Nucleus accumbens (tissue), 56 donors: ENCODE measurements around the gene LRIT1.
A peak's percentile ranks its signal among the peaks of the same experiment; 100 is the strongest.
"Not testable (repeated sequence)": the region's sequence is repeated elsewhere in the genome, so short reads cannot be mapped to it uniquely, and the experiment has no call there.

ENCODE experiments used
- DNase-seq, 56 donors: peaks; one replicate each; lab custom pipeline; 2025; lab: John Stamatoyannopoulos, UW

The LRIT1 gene, protein sequence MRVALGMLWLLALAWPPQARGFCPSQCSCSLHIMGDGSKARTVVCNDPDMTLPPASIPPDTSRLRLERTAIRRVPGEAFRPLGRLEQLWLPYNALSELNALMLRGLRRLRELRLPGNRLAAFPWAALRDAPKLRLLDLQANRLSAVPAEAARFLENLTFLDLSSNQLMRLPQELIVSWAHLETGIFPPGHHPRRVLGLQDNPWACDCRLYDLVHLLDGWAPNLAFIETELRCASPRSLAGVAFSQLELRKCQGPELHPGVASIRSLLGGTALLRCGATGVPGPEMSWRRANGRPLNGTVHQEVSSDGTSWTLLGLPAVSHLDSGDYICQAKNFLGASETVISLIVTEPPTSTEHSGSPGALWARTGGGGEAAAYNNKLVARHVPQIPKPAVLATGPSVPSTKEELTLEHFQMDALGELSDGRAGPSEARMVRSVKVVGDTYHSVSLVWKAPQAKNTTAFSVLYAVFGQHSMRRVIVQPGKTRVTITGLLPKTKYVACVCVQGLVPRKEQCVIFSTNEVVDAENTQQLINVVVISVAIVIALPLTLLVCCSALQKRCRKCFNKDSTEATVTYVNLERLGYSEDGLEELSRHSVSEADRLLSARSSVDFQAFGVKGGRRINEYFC

DNA sequence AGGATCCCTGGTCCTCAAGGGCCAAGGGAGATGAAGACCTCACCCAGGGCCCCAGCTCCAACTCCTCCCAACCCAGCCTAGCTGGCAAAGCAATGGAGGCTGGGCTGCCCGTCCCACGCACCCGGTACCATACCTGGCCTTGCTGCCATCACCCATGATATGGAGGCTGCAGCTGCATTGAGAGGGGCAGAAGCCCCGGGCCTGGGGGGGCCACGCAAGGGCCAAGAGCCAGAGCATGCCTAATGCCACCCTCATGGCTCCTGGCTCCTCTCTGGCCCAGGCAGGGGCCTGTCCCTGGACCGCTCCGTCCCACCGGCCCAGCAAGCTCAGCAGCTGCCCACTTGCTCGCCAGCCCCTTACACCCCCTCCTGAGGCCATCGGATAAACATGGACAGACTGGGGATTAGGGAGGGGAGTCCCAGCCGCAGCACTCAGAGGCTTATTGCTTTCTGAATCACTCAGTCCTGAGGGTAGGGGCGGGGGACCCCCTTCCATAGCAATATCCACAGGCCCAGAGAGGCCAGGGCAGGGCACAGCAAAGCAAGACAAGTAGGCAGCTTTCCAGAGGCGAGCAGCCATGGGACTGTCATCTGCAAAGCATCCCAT, at the start of gene LRIT1:
Gene LRIT1 (minus strand): TSS at position 362 of the 606 bp plus-strand sequence. CDS start 107 bp downstream, at position 255.
- DNase-seq = no peak

DNA sequence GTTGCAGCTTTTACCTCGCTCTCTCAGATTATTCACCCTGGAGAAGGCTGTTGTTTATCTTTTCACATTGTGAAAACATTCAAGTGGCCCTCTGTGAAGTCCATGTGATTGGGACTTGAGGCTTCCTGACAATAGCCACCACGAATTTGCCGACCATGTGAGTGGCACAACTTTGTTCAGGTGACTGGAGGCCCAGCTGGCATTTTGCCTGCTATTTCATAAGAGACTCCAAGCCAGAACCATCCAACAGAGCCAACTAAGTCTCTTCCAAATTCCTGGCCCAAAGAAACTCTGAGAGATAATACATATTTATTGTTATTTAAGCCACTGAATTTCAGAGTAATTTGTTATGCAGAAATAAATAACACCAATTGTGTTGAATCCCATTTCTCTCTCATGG, 48.9 kb upstream of the LRIT1 start:
- no peak for DNase-seq

DNA sequence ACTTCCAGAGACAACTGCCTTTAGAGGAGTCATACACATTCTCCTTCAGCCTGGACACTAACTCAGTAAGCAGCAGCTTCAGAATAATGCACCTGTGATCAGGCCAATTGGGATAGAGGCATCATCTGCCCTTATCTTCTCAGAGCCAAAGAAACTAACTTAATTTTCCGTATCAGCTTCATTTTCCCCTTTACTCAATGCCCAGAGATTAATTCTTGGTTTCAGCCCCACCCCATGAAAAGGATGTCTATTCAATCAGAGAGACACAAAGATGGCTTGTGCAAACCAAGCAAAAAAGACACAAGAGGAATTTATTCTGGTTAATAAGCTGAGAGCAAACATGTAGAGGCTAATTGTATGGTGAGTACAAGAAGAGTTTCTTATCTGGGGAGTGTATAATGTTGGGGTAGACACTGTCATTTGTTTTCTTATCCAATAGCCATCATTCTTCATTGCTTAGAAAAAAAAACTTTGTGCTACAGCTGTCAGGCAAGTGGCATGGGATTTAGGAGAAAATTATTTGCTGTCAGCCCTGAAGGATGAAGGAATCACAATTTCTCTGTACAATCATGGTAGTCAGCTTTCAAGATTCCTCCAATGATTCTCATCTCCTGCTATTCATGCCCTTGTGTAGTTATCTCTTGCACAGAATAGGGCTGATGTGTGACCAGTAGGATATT, 48.3 kb upstream of the LRIT1 start:
- DNase-seq = no peak

DNA sequence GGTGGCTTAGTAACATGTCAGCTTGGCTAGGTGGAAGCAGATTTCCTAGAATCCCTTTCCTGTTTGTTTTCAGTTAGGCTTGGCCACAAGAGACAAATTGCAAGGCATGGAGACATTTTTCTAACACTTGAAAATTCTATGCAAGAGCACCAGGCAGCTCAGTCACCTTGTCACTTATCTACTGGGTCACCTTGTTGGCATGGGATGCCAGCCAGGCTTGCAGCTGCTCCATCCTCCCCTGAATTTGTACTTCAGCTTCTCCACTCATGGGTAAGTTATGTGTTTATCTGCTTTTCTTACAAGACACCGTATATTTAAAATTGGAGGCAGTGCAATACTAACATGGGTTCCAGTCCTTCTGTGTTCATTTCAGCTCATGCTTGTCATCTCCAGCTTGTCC, 46.8 kb upstream of the LRIT1 start:
- no peak for DNase-seq

DNA sequence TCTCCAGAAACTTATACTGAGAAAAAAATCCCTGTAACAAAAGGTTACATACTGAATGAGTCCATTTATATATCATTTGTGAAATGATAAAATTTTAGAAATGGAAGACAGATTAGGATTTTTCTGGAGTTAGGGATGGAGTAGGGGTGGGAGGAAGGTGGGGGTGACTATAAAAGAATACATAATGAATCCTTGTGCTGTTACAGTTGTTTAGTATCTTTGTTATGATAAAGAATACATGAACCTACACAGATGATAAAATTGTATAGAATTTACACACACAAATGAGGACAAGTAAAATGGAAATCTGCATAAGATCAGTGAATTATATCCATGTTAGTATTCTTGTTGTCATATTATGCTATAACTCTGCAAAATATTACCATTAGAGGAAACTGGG, 45.3 kb upstream of the LRIT1 start:
- no peak for DNase-seq

DNA sequence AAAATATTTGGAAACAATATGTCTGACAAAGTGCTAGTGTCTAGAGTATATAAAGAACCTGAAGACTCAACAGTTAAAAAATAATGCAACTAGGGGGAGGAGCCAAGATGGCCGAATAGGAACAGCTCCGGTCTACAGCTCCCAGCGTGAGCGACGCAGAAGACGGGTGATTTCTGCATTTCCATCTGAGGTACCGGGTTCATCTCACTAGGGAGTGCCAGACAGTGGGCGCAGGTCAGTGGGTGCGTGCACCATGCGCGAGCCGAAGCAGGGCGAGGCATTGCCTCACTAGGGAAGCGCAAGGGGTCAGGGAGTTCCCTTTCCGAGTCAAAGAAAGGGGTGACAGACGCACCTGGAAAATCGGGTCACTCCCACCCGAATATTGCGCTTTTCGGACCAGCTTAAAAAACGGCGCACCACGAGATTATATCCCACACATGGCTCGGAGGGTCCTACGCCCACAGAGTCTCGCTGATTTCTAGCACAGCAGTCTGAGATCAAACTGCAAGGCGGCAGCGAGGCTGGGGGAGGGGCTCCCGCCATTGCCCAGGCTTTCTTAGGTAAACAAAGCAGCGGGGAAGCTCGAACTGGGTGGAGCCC, 38.6 kb upstream of the LRIT1 start:
- DNase-seq = not testable (repeated sequence)

DNA sequence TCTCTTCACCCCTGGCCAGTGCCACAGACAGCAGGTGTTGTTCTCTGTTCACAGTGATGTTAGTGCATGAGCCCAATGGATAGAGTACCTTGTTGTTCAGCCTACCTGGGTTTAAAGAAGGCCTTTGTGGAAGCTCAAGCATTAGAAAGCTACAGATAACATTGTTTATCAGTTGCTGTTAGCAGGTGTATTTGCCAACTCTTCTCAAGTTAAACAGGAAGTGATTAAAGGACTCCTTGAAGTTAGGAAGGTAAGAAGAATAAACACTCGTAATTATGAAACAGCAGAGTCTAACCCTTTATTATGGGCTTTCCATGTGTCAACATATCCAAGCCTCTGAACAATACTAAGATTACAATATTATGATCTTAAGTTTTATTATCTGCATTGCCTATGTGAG, 29.4 kb upstream of the LRIT1 start:
- no peak for DNase-seq

DNA sequence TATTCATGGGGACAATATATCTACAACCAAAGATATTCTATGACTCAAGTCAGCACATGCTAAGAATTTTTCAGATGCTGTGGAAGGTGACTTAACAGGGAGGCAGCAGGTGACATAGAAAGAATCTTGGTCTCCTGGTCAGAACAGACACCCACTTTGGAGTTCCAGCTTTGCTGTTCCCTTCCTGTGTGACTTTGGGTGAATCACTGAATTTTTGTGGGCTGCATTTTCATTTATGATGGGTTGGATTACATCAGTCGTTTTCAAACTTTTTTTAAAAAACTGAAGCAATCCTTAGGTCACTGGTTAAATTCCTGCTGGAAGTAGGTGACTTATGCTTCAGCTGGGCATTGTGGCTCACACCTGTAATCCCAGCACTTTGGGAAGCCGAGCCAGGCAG, 28.4 kb upstream of the LRIT1 start:
- DNase-seq = no peak

DNA sequence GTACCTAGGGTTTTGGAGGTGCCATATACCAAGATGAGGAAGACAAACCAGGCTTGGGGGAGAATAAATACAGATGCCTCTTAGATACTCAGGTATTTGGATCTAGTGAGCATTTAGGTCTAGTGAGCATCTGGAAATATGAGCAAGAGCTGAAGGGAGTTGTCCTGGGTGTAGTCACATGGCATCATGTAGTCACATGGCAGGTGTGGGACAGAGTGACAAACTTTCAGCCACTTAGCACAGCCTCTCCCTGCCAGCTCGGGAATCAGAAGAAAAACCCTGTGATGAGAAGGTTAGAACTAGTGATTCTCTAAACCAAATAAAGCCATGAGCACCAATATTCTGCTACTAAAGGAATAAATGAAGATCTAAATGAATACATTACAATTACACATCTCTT, 27.8 kb upstream of the LRIT1 start:
- no peak for DNase-seq

DNA sequence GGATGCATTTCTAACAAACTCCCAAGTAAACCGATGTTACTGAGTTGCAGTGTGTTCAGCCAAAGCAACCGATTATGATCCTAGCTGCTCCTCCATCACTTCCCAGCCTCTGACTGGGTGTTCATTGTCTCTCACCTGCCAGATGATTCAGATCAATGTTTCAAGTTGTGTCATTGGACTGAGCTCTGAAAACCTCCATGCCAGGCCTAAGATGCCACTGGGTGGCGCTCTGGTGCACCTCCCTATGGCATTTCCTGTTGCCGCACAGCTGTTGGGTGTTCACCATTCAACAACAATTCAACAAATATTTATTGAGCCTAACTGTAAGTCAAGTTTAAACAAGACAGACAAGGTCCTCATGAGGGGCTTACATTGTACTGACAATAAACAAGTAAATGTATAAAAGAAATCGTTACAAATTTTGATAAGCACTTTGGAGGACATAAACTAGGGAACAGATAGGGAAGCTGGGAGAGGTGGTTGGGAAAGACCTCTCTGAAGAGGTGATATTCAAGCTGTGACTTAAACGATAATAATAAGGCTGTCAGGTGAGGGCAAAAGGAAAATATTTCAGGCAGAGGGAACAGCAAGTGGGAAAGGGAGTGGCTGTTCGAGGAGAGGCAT, 26.3 kb upstream of the LRIT1 start:
- peak in 16 of 56 donors; percentile 2 to 61 (median 22) for DNase-seq

DNA sequence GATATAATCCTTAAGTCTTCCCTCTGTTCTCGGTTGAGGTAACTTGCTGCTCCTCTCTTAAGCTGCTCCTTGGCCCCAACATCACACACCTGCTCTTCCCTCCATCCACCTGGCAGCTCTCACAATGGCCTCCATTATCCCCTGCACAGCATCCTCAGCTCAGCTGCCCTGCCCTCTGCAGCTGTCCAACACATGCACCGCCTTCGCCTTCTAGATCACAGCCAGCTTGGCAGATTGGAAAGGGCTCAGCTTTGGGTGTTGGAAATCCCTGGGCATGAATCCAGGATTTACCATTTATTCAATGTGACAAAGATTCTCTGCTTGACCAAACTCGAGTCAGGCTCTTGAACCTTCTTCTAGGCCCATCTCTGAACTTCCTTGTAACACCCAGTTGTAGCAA, 24.1 kb upstream of the LRIT1 start:
- DNase-seq = peak in 14 of 56 donors; percentile 4 to 39 (median 17)

DNA sequence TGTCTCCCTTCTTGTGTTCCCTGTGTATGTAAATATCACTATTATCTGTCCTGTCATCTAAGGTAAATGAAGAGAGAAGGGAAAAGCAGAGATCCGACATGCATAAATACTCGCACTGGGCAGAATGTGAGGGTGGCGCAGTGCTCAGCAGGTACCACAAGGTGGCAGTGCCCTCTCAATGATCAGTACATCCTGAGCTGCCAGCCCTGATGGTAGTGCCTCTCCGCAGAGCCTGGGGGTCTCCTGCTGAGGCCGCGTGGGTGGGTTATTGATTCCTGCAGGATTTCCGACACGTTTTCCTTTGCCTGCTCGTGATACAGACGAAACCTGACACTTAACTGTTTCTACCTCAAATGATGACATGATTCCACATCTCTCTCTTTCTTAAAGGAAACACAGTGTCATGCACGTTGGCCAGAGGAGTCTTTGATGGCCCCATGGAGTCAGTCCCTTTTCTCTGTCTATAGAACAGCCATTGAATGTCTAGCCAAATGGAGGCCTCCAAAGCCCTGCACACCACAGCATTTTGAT, 23.3 kb upstream of the LRIT1 start:
- peak in 49 of 56 donors; percentile 20 to 88 (median 61) for DNase-seq

DNA sequence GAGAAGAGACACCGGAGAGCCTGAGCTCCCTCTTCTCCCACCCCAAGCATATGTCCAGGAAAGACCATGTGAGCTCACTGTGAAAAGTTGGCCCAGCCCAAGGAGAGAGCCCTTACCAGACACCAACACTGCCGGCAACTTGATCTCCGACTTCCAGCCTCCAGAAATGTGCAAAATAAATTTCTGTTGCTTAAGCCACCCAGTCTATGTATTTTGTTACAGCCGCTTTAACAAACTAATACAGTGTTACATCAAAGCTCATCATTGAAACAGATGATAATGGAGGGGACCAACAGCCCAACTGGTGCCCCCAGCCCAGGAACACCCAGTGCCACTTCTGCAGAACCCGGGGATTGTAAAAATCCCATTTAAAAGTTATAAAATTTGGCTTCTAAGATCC, 22.4 kb upstream of the LRIT1 start:
- DNase-seq = no peak

DNA sequence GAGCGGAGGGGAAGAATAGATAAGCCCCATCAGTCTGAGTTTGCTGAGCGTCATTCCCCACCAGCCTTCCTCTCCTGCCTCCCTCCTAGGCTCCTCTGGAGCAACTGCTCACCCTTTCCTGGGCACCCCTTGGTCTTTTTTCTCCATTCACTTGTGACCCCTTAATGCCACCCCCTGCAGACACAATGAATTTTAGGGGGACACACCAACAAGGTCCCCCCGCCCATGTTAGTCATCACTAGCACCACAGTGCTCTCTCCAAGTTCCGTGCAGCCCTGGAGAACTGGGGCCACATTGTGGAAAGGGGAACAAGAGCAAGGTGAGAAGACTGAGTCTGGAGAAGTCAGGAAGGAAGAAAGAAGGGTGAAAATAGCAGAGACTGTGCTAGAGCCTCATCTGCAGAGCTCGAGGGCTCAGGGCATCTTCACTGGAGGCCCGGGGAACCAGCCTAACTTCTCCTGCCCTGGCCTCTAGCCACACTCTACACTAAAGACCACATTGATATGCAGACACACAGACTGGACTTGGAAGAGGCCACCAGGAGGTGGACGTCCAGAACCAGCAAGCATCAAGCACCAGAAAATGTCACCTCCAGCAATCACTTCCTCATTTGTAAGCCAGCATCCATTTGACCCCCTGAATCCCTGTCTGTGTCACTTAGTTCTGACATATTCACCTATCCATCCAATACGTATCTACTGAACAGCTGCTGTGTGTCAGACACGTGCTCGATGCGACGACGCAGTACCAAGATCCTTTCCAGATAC, 21.0 kb upstream of the LRIT1 start:
- no peak for DNase-seq

DNA sequence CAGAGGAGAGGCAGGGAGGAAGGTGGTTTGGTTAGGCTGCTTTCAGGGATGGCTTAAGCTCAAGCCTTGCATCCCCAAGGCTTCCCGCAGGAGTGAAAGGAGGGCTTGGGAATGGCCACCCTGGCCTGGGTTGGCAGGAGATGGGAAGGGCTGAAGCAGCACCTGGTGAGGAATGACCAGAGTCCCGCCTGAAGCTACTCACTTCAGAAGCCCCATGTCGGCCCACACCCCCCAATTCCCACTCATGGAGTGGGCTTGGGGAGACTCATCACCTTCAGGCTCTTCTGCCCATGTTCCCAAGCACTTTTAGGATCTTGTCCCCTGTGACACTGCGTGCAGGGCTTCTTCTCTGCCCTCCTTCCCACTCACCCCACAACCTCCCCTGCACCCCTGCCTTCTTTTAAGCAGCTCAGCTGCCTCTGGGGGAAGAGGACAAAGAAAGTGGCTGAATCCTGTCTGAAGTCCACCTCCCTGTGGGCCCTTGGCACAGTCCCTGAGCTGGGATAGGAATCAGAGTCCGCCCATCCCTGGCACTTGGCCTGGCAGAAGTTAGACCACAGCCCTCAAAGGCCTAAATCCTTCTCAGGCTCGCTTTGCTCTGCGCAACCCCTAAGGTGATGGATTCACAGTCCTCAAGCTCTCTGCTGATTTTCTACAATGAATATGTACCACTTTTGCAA, 20.0 kb upstream of the LRIT1 start:
- DNase-seq = no peak

DNA sequence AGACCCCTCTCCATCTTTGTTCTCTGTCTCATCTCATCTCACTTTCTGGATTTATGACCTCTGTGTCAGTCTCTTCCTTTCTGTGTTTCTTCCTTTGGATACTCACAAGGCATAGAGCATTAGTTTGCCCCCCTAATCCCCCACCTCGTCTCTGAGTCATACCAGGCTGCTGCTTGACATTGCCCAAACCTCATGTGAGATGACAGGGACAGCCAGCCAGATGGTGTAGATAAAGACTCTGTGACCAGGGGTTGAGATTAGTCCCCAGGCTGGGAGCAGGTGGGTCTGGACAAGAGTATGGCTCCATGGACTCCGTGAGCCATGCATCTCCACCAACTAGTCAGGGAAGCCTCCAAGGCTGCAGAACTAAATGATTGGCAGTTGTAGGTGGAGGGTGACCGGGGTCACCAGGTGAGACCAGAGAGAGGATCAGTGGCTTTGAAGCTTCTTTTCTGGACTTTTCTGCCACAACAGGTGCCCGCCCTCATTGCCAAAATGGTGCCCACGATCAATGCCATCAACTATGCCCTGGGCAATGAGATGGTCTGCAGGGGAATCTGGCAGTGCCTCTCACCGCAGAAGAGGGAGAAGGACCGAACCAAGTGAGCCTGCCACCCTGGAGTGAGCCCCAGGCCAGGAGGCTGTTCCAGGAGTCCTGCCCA, 16.8 kb upstream of the LRIT1 start:
- no peak for DNase-seq

DNA sequence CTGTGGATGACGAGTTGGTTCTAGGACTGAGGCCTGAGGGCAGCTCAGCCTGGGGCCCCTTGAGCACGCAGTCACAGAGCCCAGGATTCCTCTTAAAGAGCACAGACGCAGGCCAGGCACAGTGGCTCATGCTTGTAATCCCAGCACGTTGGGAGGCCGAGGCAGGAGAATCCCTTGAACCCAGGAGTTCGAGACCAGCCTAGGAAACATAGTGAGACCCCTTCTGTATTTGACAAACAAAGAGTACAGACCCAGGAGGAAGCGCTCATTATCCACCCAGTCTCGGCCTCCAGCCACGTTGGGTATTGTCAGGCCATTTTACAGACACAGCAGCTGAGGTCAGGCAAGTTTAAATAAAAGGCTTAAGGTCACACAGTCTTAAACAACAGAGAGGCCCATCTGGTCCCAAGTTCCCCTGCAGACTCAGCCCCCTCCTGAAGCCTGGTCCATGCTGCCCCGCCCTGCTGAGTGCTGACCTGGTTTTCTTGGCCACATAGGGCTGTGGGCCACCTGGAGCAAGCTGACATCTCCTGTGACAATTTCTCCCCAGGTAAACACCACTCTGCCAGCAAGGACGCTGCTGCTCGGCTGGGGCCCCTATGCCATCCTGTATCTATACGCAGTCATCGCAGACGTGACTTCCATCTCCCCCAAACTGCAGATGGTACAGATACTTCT, 16.1 kb upstream of the LRIT1 start:
- DNase-seq = no peak
